ENCODE measurements around the gene TNRC6C. TPM values are rescaled to one million over a fixed set of nuclear protein-coding genes. Genes with fewer than 3 reads are reported as not detected.

The TNRC6C gene
- total RNA-seq, 4 donors from 2014 or later: 15.8 to 30.3 (median 27.7) TPM

- H3K36me3 ChIP-seq: no peaks in the 10 kb centered on the region
Observed at GRCh38 chr17:77951123-77951522, 7.4 kb upstream of the TNRC6C start.

GRCh38 chr17:77952368-77952767 is 6.1 kb upstream of the TNRC6C start:
- Histone ChIP-seq H3K36me3 (no peaks in the 10 kb centered on the region), H3K9me3 (no peaks in the 10 kb centered on the region), H3K4me3 (no peak overlapping the region), H3K27me3 (peaks cover 7% of the 10 kb centered on the region), H3K4me1 (peaks cover 0 to 4% (median 0%) of the 10 kb centered on the region in 3 donors), H3K27ac (no peak overlapping the region)
- no peak for ATAC-seq
- TF ChIP-seq POLR2A (IDR thresholded peaks at IDR 0.05) (no peak), POLR2AphosphoS5 (IDR thresholded peaks at IDR 0.05) (no peak), CTCF (IDR thresholded peaks at IDR 0.05) (no peak), EP300 (IDR thresholded peaks at IDR 0.05) (no peak)
- WGBS, 2 donors (ENCODE audit: low coverage in 1 of 2): 83 to 94% methylated on average over 1 to 5 of the region's 5 CpGs

More at GRCh38 chr17:77951123-77951522, 7.4 kb upstream of the TNRC6C start:
- peaks cover 7% of the 10 kb centered on the region for H3K27me3 ChIP-seq
- ATAC-seq: no peak
- H3K27ac ChIP-seq: no peak overlapping the region
- H3K9me3 ChIP-seq: no peaks in the 10 kb centered on the region
- H3K4me3 ChIP-seq: no peak overlapping the region
- TF ChIP-seq POLR2AphosphoS5 (IDR thresholded peaks at IDR 0.05): no peak
- TF ChIP-seq POLR2A (IDR thresholded peaks at IDR 0.05): no peak
- TF ChIP-seq EP300 (IDR thresholded peaks at IDR 0.05): no peak
- no peak for TF ChIP-seq CTCF (IDR thresholded peaks at IDR 0.05)
- WGBS, 2 donors (ENCODE audit: low coverage in 1 of 2): 41 to 62% methylated on average over 2 to 5 of the region's 5 CpGs
- H3K4me1 ChIP-seq: no peaks in the 10 kb centered on the region

GRCh38 chr17:77957235-77957856 is 1.2 kb upstream of the TNRC6C start:
- Histone ChIP-seq H3K27me3 (no peaks in the 10 kb centered on the region), H3K4me1 (peaks cover 6 to 34% (median 18%) of the 10 kb centered on the region in 3 donors), H3K36me3 (no peaks in the 10 kb centered on the region), H3K9me3 (no peaks in the 10 kb centered on the region), H3K27ac (peak overlapping the region; percentile 75 to 100 (median 92)), H3K4me3 (peak overlapping the region; percentile 69 to 89)
- WGBS, 2 donors (ENCODE audit: low coverage in 1 of 2): 13 to 23% methylated on average over 8 to 22 of the region's 24 CpGs
- TF ChIP-seq POLR2A (IDR thresholded peaks at IDR 0.05) (no peak), POLR2AphosphoS5 (IDR thresholded peaks at IDR 0.05) (no peak), CTCF (IDR thresholded peaks at IDR 0.05) (no peak), EP300 (IDR thresholded peaks at IDR 0.05) (no peak)
- no peak for ATAC-seq

- Histone ChIP-seq H3K36me3 (no peaks in the 10 kb centered on the region), H3K27me3 (no peaks in the 10 kb centered on the region), H3K9me3 (no peaks in the 10 kb centered on the region), H3K27ac (peak overlapping the region; percentile 6 to 100 (median 92)), H3K4me3 (peak overlapping the region; percentile 69 to 89), H3K4me1 (peaks cover 15 to 48% (median 21%) of the 10 kb centered on the region in 3 donors)
- peak; percentile 15 for ATAC-seq
- no peak for TF ChIP-seq CTCF (IDR thresholded peaks at IDR 0.05)
- TF ChIP-seq EP300 (IDR thresholded peaks at IDR 0.05): no peak
- no peak for TF ChIP-seq POLR2A (IDR thresholded peaks at IDR 0.05)
- TF ChIP-seq POLR2AphosphoS5 (IDR thresholded peaks at IDR 0.05): no peak
- WGBS, 2 donors (ENCODE audit: low coverage in 1 of 2): no CpG with 5 or more reads among the region's 79 CpGs
Observed at GRCh38 chr17:77958716-77959125, 218 bp downstream of the TNRC6C start.
